K562 (cell line): Measurements from ENCODE around the gene CYP11A1. TPM values are rescaled to one million over a fixed set of nuclear protein-coding genes. Genes with fewer than 3 reads are reported as not detected.

Experiments
- CEBPB ChIP-seq: fragments of 450-650 bp; IDR thresholded peaks from 2 replicates; pipeline ENCODE4 v1.6.1; 2016; ENCODE audit warnings: missing genetic modification characterization, missing compliant biosample characterization
- CEBPG ChIP-seq, 3 experiments: fragments of 200-800 bp in 1 of 3; sonication (Bioruptor generic) in 1 of 3; sonication (generic) in 1 of 3; formaldehyde crosslinking in 1 of 3; IDR thresholded peaks in 2 of 3; conservative IDR thresholded peaks in 1 of 3; 2 replicates each; pipeline versions ENCODE4 v1.6.1 to v1.8.0; 2016 to 2022; ENCODE audit warnings: missing compliant biosample characterization in 2 of 3, missing genetic modification characterization in 2 of 3, mild to moderate bottlenecking in 1 of 3, missing genetic modification reagents in 1 of 3
- CXXC5 ChIP-seq: fragments of 250-450 bp; sonication (Bioruptor Pico); IDR thresholded peaks from 2 replicates; pipeline ENCODE4 v1.8.0; 2022; ENCODE audit warnings: inconsistent platforms, mild to moderate bottlenecking, moderate library complexity
- DPF2 ChIP-seq: fragments of 450-650 bp; IDR thresholded peaks from 2 replicates; pipeline ENCODE4 v1.6.1; 2016
- FOSL1 ChIP-seq: fragments of 200-800 bp; sonication (Bioruptor generic); conservative IDR thresholded peaks from 2 replicates; pipeline ENCODE4 v1.6.1; 2016; ENCODE audit warnings: missing genetic modification characterization, missing compliant biosample characterization
- GATA2 ChIP-seq: sonication (generic); formaldehyde crosslinking; IDR thresholded peaks from 2 replicates; pipeline ENCODE4 v1.4.0; 2020; ENCODE audit warnings: mild to moderate bottlenecking, missing genetic modification reagents
- HDAC2 ChIP-seq: fragments of 450-650 bp; IDR thresholded peaks from 2 replicates; pipeline ENCODE4 v1.6.1; 2016; ENCODE audit warnings: mild to moderate bottlenecking
- HMGN3 ChIP-seq: IDR thresholded peaks from 2 replicates; pipeline ENCODE4 v1.6.1; 2011; ENCODE audit warnings: borderline replicate concordance, low read depth, mild to moderate bottlenecking, mixed read lengths, low read length; ENCODE audit not compliant: insufficient read length; ENCODE audit errors: extremely low read depth
- JUND ChIP-seq, 2 experiments: IDR thresholded peaks; 2 replicates in 1 of 2; 3 replicates in 1 of 2; pipeline ENCODE4 v1.6.1; 2011; ENCODE audit warnings: borderline replicate concordance in 2 of 2, low read depth in 2 of 2, low read length in 2 of 2, improper control_type of control experiment in 1 of 2, missing biosample characterization in 1 of 2, missing genetic modification characterization in 1 of 2, missing genetic modification reagents in 1 of 2
- MTA3 ChIP-seq: fragments of 450-650 bp; formaldehyde crosslinking; IDR thresholded peaks from 2 replicates; pipeline ENCODE4 v1.6.1; 2017; ENCODE audit warnings: mild to moderate bottlenecking, borderline replicate concordance
- MXD1 ChIP-seq: fragments of 250-450 bp; sonication (Bioruptor Pico); IDR thresholded peaks from 2 replicates; pipeline ENCODE4 v1.8.0; 2021; ENCODE audit warnings: borderline replicate concordance, mild to moderate bottlenecking, moderate library complexity; ENCODE audit not compliant: poor library complexity, severe bottlenecking
- PHF20 ChIP-seq: fragments of 450-650 bp; IDR thresholded peaks from 2 replicates; pipeline ENCODE4 v1.6.1; 2018; ENCODE audit not compliant: partially characterized antibody
- POLR2A ChIP-seq: fragments of 450-650 bp; conservative IDR thresholded peaks from 2 replicates; pipeline ENCODE4 v1.6.1; 2016
- POU5F1 ChIP-seq: fragments of 150-350 bp; IDR thresholded peaks from 2 replicates; pipeline ENCODE4 v1.6.1; 2014; ENCODE audit warnings: borderline replicate concordance, low read length, low read depth, mild to moderate bottlenecking; ENCODE audit not compliant: partially characterized antibody
- PTBP1 ChIP-seq: fragments of 200-400 bp; formaldehyde crosslinking; IDR thresholded peaks from 2 replicates; pipeline ENCODE4 v1.6.1; 2017; ENCODE audit warnings: low read depth, low read length
- RNF2 ChIP-seq: sonication (generic); IDR thresholded peaks from 2 replicates; pipeline ENCODE4 v1.6.1; 2016
- SMARCA4 ChIP-seq: fragments of 450-650 bp; IDR thresholded peaks from 2 replicates; pipeline ENCODE4 v1.6.1; 2016
- SRF ChIP-seq, 2 experiments: fragments of 250-450, 450-650 bp in 1 of 2; sonication (Bioruptor Pico) in 1 of 2; sonication (generic) in 1 of 2; formaldehyde crosslinking; IDR thresholded peaks; 2 replicates each; pipeline versions ENCODE4 v1.5.0 to v1.5.1; 2020 to 2022; ENCODE audit warnings: mild to moderate bottlenecking in 1 of 2, missing genetic modification reagents in 1 of 2
- TEAD4 ChIP-seq, 2 experiments: sonication (generic) in 1 of 2; formaldehyde crosslinking in 1 of 2; IDR thresholded peaks; 2 replicates each; pipeline versions ENCODE4 v1.6.1 to v1.8.0; 2012 to 2022; ENCODE audit warnings: borderline replicate concordance in 1 of 2, inconsistent platforms in 1 of 2, low read length in 1 of 2, mild to moderate bottlenecking in 1 of 2, missing genetic modification reagents in 1 of 2
- U2AF2 ChIP-seq: fragments of 200-400 bp; formaldehyde crosslinking; optimal IDR thresholded peaks from 2 replicates; pipeline ENCODE3; 2017; ENCODE audit warnings: low read depth, mild to moderate bottlenecking, low read length
- XRCC3 ChIP-seq: fragments of 450-650 bp; IDR thresholded peaks from 2 replicates; pipeline ENCODE4 v1.6.1; 2017; ENCODE audit warnings: mild to moderate bottlenecking, moderate library complexity
- ZNF316 ChIP-seq: fragments of 450-650 bp; IDR thresholded peaks from 2 replicates; pipeline ENCODE4 v1.6.1; 2016
- ZNF511 ChIP-seq: sonication (generic); formaldehyde crosslinking; IDR thresholded peaks from 2 replicates; pipeline ENCODE4 v1.8.0; 2022; ENCODE audit warnings: mild to moderate bottlenecking, missing genetic modification reagents
- ZNF583 ChIP-seq: fragments of 250-450 bp; sonication (Bioruptor Pico); IDR thresholded peaks from 2 replicates; pipeline ENCODE4 v1.4.0; 2020
- polyA plus RNA-seq, 8 experiments: library from polyadenylated mRNA; depleted of rRNA in 4 of 8; stranded (reverse) in 5 of 8; unstranded in 3 of 8; fragments of >200 nt; fragmentation: Nextera tagmentation in 2 of 8; fragmentation: Illumina TruSeq in 1 of 8; extraction: Ambion mirVana in 2 of 8; extraction: Trizol in 1 of 8; gene quantifications; 2 replicates each; pipeline versions ENCODE4 v1.2.1 to v1.2.3, GENCODE V29; 2011 to 2014; ENCODE audit warnings: inconsistent platforms in 1 of 8, missing spikeins in 1 of 8
- total RNA-seq, 7 experiments: library from RNA; depleted of rRNA in 6 of 7; stranded (reverse); fragments of >200 nt in 6 of 7; fragmentation: Illumina TruSeq in 2 of 7; extraction: Trizol in 2 of 7; gene quantifications; 2 replicates each; pipeline versions ENCODE4 v1.2.1 to v1.2.3, GENCODE V29; 2011 to 2021; ENCODE audit warnings: low replicate concordance in 1 of 7
- TF ChIP-seq, protein P1 (sequence below): fragments of 250-450 bp; sonication (Bioruptor Pico); IDR thresholded peaks from 2 replicates; pipeline ENCODE4 v1.8.0; 2021; ENCODE audit warnings: mild to moderate bottlenecking, moderate library complexity

Gene CYP11A1
- total and polyA plus RNA-seq, 9 of the 15 experiments (the other 6 are each of a cell fraction or from before 2014, with no cell fraction given), result 0.06 to 0.24 (median 0.10) TPM; not detected in 4

- TF ChIP-seq, protein P1, sequence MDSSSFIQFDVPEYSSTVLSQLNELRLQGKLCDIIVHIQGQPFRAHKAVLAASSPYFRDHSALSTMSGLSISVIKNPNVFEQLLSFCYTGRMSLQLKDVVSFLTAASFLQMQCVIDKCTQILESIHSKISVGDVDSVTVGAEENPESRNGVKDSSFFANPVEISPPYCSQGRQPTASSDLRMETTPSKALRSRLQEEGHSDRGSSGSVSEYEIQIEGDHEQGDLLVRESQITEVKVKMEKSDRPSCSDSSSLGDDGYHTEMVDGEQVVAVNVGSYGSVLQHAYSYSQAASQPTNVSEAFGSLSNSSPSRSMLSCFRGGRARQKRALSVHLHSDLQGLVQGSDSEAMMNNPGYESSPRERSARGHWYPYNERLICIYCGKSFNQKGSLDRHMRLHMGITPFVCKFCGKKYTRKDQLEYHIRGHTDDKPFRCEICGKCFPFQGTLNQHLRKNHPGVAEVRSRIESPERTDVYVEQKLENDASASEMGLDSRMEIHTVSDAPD (CRISPR knock-in tag), result 0 out of 2 replicates have a peak, but pooled peaks have one; percentile 23
- TF ChIP-seq POU5F1, result no peak
- no peak for TF ChIP-seq XRCC3
- TF ChIP-seq SMARCA4, result peak; percentile 65
- TF ChIP-seq GATA2, result peak; percentile 45; the same call in 1 of the 2 replicates
- TF ChIP-seq HMGN3, result no peak
- peak; percentile 7; the same call in 1 of the 2 replicates for TF ChIP-seq CXXC5 (CRISPR knock-in tag)
- peak; percentile 19 for TF ChIP-seq PHF20
- peak; percentile 67; the same call in 1 of the 2 replicates for TF ChIP-seq DPF2
- TF ChIP-seq MXD1, result no peak
- peak; percentile 70; the same call in 1 of the 2 replicates for TF ChIP-seq MTA3
- no peak for TF ChIP-seq PTBP1
- no peak for TF ChIP-seq CEBPG (CRISPR knock-in tag; IDR thresholded peaks at IDR 0.05)
- no peak for TF ChIP-seq CEBPG (tag; conservative IDR thresholded peaks at IDR 0.05 in 1 of 2, IDR thresholded peaks at IDR 0.05 in 1 of 2)
- no peak for TF ChIP-seq SRF (CRISPR knock-in tag; IDR thresholded peaks at IDR 0.05)
- TF ChIP-seq TEAD4 (IDR thresholded peaks at IDR 0.05; ENCODE audit: low read length), result peak; percentile 75
- TF ChIP-seq TEAD4 (CRISPR knock-in tag; IDR thresholded peaks at IDR 0.05; ENCODE audit: borderline replicate concordance), result no peak
- TF ChIP-seq JUND (IDR thresholded peaks at IDR 0.05; ENCODE audit: borderline replicate concordance, low read depth, low read length), result peak; percentile 69
- peak; percentile 4; the same call in 1 of the 3 replicates for TF ChIP-seq JUND (tag; IDR thresholded peaks at IDR 0.05; ENCODE audit: borderline replicate concordance, low read depth, low read length)
- no peak for TF ChIP-seq CEBPB
- TF ChIP-seq ZNF316, result no peak; the same call in 1 of the 2 replicates
- no peak for TF ChIP-seq U2AF2
- TF ChIP-seq ZNF511 (CRISPR knock-in tag), result no peak
- TF ChIP-seq RNF2, result peak; percentile 31; the same call in 1 of the 2 replicates
- no peak for TF ChIP-seq ZNF583
- TF ChIP-seq POLR2A, result no peak
- 0 out of 2 replicates have a peak, but pooled peaks have one; percentile 60 for TF ChIP-seq HDAC2
- TF ChIP-seq FOSL1 (tag), result peak; percentile 55
Measured at GRCh38 chr15:74311734-74312444, 55.6 kb downstream of the CYP11A1 start (continued).
